Fibroblast of lung (primary cell): ENCODE measurements around the gene TRAF7.

ENCODE experiments used
- CTCF ChIP-seq, 2 donors: IDR thresholded peaks in 1 of 2; conservative IDR thresholded peaks in 1 of 2; 1 replicate in 1 of 2; 2 replicates in 1 of 2; pipeline ENCODE4 v1.5.1; 2011 to 2012; ENCODE audit warnings: low read length in 2 of 2, control low read depth in 1 of 2, inconsistent platforms in 1 of 2, low read depth in 1 of 2, mild to moderate bottlenecking in 1 of 2
- EZH2 ChIP-seq: IDR thresholded peaks from 2 replicates; pipeline ENCODE4 v1.5.1; 2012; ENCODE audit warnings: low read length, control low read depth, mild to moderate bottlenecking; ENCODE audit errors: missing control alignments

- TF ChIP-seq CTCF (conservative IDR thresholded peaks at IDR 0.05 in 1 of 2, IDR thresholded peaks at IDR 0.05 in 1 of 2; ENCODE audit: low read depth in 1 of 2, low read length in 2 of 2): no peak
- no peak for TF ChIP-seq EZH2
Observed at GRCh38 chr16:2155977-2156848, 631 bp downstream of the TRAF7 start.
